ENCODE data around the gene TMTC3. TPM values are rescaled to one million over a fixed set of nuclear protein-coding genes. Genes with fewer than 3 reads are reported as not detected.
A peak's percentile ranks its signal among the peaks of the same experiment; 100 is the strongest.

Gene TMTC3
- 10 to 100 TPM; 23.3 to 60.9 (median 32.8) TPM for total RNA-seq

GRCh38 chr12:88141774-88142609 lies at the start of gene TMTC3, which contains the start of gene CEP290:
Gene TMTC3 (plus strand): TSS chr12:88142307. CDS start chr12:88148316, 6,009 bp downstream.
Gene CEP290 (minus strand): TSS chr12:88142088. CDS start chr12:88141307, 781 bp downstream.
- Histone ChIP-seq H3K27me3 (no peaks in the 10 kb centered on the region), H3K27ac (peak within 1 kb of the TSS; percentile 87 to 91 (median 90)), H3K4me1 (peaks cover 7 to 48% (median 14%) of the 10 kb centered on the region in 3 donors), H3K4me3 (peak within 1 kb of the TSS; percentile 75 to 87 (median 80)), H3K9me3 (no peaks in the 10 kb centered on the region), H3K36me3 (peaks cover 0 to 1% (median 0%) of the 10 kb centered on the region in 3 donors)
- 0% methylated on average over 7 to 34 of the region's 49 CpGs for WGBS, 2 donors
- DNase-seq = peak; percentile 90
- intact Hi-C loops (cut with DNase I) = loop anchor here (10.0 kb wide), 1 partner anchor 433 kb away; no protein-coding TSS in a partner anchor
- TF ChIP-seq POLR2A (IDR thresholded peaks at IDR 0.05) (peak in 3 of 4 donors; percentile 74 to 88 (median 77)), CTCF (IDR thresholded peaks at IDR 0.05) (peak in 1 of 6 experiments; percentile 30)

GRCh38 chr12:88092771-88093170 lies 49.3 kb upstream of the TMTC3 start:
- H3K36me3 ChIP-seq = peaks cover 0 to 29% (median 0%) of the 10 kb centered on the region in 3 donors

GRCh38 chr12:88093573-88093972 lies 48.5 kb upstream of the TMTC3 start:
- TF ChIP-seq CTCF (IDR thresholded peaks at IDR 0.05) (no peak), POLR2A (IDR thresholded peaks at IDR 0.05) (no peak)
- H3K27ac ChIP-seq = no peak overlapping the region
- no peaks in the 10 kb centered on the region for H3K27me3 ChIP-seq
- H3K36me3 ChIP-seq = peaks cover 0 to 33% (median 0%) of the 10 kb centered on the region in 3 donors
- H3K4me1 ChIP-seq = no peaks in the 10 kb centered on the region
- no peaks in the 10 kb centered on the region for H3K9me3 ChIP-seq
- H3K4me3 ChIP-seq = no peak overlapping the region
- DNase-seq = no peak
- intact Hi-C loops (cut with DNase I) = no loop called here
- WGBS, 2 donors = 96 to 97% methylated on average over 4 of the region's 4 CpGs

More at GRCh38 chr12:88092771-88093170, 49.3 kb upstream of the TMTC3 start:
- H3K27me3 ChIP-seq = no peaks in the 10 kb centered on the region
- H3K9me3 ChIP-seq = no peaks in the 10 kb centered on the region
- no peak overlapping the region for H3K27ac ChIP-seq
- TF ChIP-seq POLR2A (IDR thresholded peaks at IDR 0.05) = no peak
- TF ChIP-seq CTCF (IDR thresholded peaks at IDR 0.05) = no peak
- intact Hi-C loops (cut with DNase I) = no loop called here
- H3K4me3 ChIP-seq = no peak overlapping the region
- H3K4me1 ChIP-seq = no peaks in the 10 kb centered on the region
- DNase-seq = no peak

- intact Hi-C loops (cut with DNase I) = no loop called here
- no peak overlapping the region for H3K4me3 ChIP-seq
- no peak overlapping the region for H3K27ac ChIP-seq
- H3K27me3 ChIP-seq = no peaks in the 10 kb centered on the region
- DNase-seq = no peak
- H3K4me1 ChIP-seq = peaks cover 0 to 6% (median 0%) of the 10 kb centered on the region in 3 donors
- 94 to 100% methylated on average over 2 of the region's 2 CpGs for WGBS, 2 donors
- H3K36me3 ChIP-seq = peaks cover 0 to 55% (median 0%) of the 10 kb centered on the region in 3 donors
- TF ChIP-seq POLR2A (IDR thresholded peaks at IDR 0.05) (no peak), CTCF (IDR thresholded peaks at IDR 0.05) (no peak)
- no peaks in the 10 kb centered on the region for H3K9me3 ChIP-seq
Observed at GRCh38 chr12:88108021-88108420, 34.1 kb upstream of the TMTC3 start.

- DNase-seq = no peak
- no peaks in the 10 kb centered on the region for H3K9me3 ChIP-seq
- H3K27ac ChIP-seq = peak overlapping the region in 2 of 4 donors; percentile 3 to 39
- peaks cover 0 to 48% (median 0%) of the 10 kb centered on the region in 3 donors for H3K36me3 ChIP-seq
- TF ChIP-seq POLR2A (IDR thresholded peaks at IDR 0.05) (no peak), CTCF (IDR thresholded peaks at IDR 0.05) (peak; percentile 14 to 67 (median 45))
- intact Hi-C loops (cut with DNase I) = no loop called here
- no peaks in the 10 kb centered on the region for H3K27me3 ChIP-seq
- peaks cover 0 to 6% (median 0%) of the 10 kb centered on the region in 3 donors for H3K4me1 ChIP-seq
- peak overlapping the region; percentile 17 to 53 (median 25) for H3K4me3 ChIP-seq
- 14 to 19% methylated on average over 1 of the region's 1 CpG for WGBS, 2 donors
Observed at GRCh38 chr12:88111074-88111652, 30.9 kb upstream of the TMTC3 start.
